Spleen (tissue), 11 donors: Measurements from ENCODE around the gene ENTPD3. TPM values are rescaled to one million over a fixed set of nuclear protein-coding genes. Genes with fewer than 3 reads are reported as not detected.

ENCODE experiments used
- DNase-seq: peaks from one replicate; pipeline ENCODE4 v3.0.0-alpha.2; 2020
- H3K27ac ChIP-seq, 8 donors: fragments of 200-600 bp; sonication (generic) in 7 of 8; 1 replicate in 4 of 8; 2 replicates in 4 of 8; pipeline versions ENCODE4 v1.5.0 to v1.8.0; 2016 to 2021; ENCODE audit warnings: inconsistent platforms in 4 of 8, mild to moderate bottlenecking in 4 of 8, moderate library complexity in 1 of 8
- H3K27me3 ChIP-seq, 7 donors: fragments of 200-600 bp; sonication (generic) in 6 of 7; replicated peaks in 1 of 7; 1 replicate in 4 of 7; 2 replicates in 3 of 7; pipeline versions ENCODE4 v1.5.0 to v1.8.0; 2016 to 2021; ENCODE audit warnings: inconsistent platforms in 3 of 7, mild to moderate bottlenecking in 1 of 7
- H3K36me3 ChIP-seq, 6 donors: fragments of 200-600 bp; sonication (generic) in 5 of 6; 1 replicate in 4 of 6; 2 replicates in 2 of 6; pipeline versions ENCODE4 v1.5.0 to v1.8.0; 2016 to 2021; ENCODE audit warnings: inconsistent platforms in 2 of 6
- H3K4me1 ChIP-seq, 6 donors: fragments of 200-600 bp; sonication (generic) in 5 of 6; 1 replicate in 3 of 6; 2 replicates in 3 of 6; pipeline versions ENCODE4 v1.5.0 to v1.8.0; 2016 to 2021; ENCODE audit warnings: inconsistent platforms in 3 of 6
- H3K4me3 ChIP-seq, 8 donors: fragments of 200-600 bp; sonication (generic) in 7 of 8; 1 replicate in 4 of 8; 2 replicates in 4 of 8; pipeline versions ENCODE4 v1.5.0 to v1.8.0; 2016 to 2021; ENCODE audit warnings: inconsistent platforms in 4 of 8, mild to moderate bottlenecking in 4 of 8, moderate library complexity in 2 of 8
- H3K9me3 ChIP-seq, 8 donors: fragments of 200-600 bp; sonication (generic) in 7 of 8; 1 replicate in 4 of 8; 2 replicates in 4 of 8; pipeline versions ENCODE4 v1.5.0 to v1.8.0; 2016 to 2021; ENCODE audit warnings: inconsistent platforms in 4 of 8
- CTCF ChIP-seq, 11 experiments: fragments of 200-600 bp in 7 of 11; fragments of 450-650 bp in 4 of 11; sonication (generic) in 4 of 11; IDR thresholded peaks in 8 of 11; conservative IDR thresholded peaks in 3 of 11; 1 replicate in 7 of 11; 2 replicates in 4 of 11; pipeline versions ENCODE4 v1.4.0 to v1.8.0; 2016 to 2021; ENCODE audit warnings: antibody characterized with exemption in 11 of 11, inconsistent platforms in 4 of 11, mild to moderate bottlenecking in 1 of 11
- POLR2A ChIP-seq, 3 donors: fragments of 450-650 bp; IDR thresholded peaks; one replicate each; pipeline ENCODE4 v1.5.1; 2017; ENCODE audit warnings: antibody characterized with exemption in 3 of 3, mild to moderate bottlenecking in 1 of 3
- POLR2AphosphoS5 ChIP-seq, 3 donors: sonication (generic); formaldehyde crosslinking; IDR thresholded peaks; one replicate each; pipeline ENCODE4 v1.5.1; 2017; ENCODE audit warnings: antibody characterized with exemption in 3 of 3
- WGBS, 5 donors: extraction: QIAGEN DNeasy Blood & Tissue Kit in 3 of 5; methylation state at CpG; one replicate each; pipeline versions ENCODE4 v1.1.5 to v1.1.7; 2013 to 2018; 5-methylcytosine and 5-hydroxymethylcytosine counted together
- intact Hi-C: fragments of 100-400 bp; cut with DNase I; formaldehyde crosslinking; loops from one replicate; pipeline ENCODE4 v1.15.0; 2023; ENCODE audit warnings: low total_unique reads
- polyA plus RNA-seq, 3 donors: library from polyadenylated mRNA; stranded (reverse); fragments of 200-250 nt; gene quantifications; one replicate each; pipeline ENCODE4 v1.2.1, GENCODE V29; 2013
- total RNA-seq, 7 donors: library from RNA; depleted of rRNA in 3 of 7; stranded (reverse); fragments of >200 nt in 3 of 7; fragmentation: NEBNext Ultra II Directional in 4 of 7; extraction: Animal tissue kit (Norgen Biotek cat#: 25700) in 4 of 7; gene quantifications; one replicate each; pipeline versions ENCODE4 v1.1.0 to v1.2.1, GENCODE V29; 2016 to 2021
- donor health status: healthy with polysubstance abuse.
- donor health status: DM: no; HTN: no; CAD: no; lungs with moderate emphysema.
- donor health status: DM: no; HTN: no; CAD: no.
- donor health status: Bipolar disorder and iron deficiency.
- donor health status: healthy.
- donor health status: DM: no; HTN: no; CAD: no.
- donor health status: DM: yes; HTN: yes; CAD: no.

ENTPD3 gene
- total and polyA plus RNA-seq, 10 donors: 0.32 to 4.8 (median 1.9) TPM

- H3K4me1 ChIP-seq: peaks cover 10 to 35% (median 23%) of the 10 kb centered on the region in 6 donors
- H3K27me3 ChIP-seq: no peaks in the 10 kb centered on the region
- peaks cover 0 to 14% (median 2%) of the 10 kb centered on the region in 6 donors for H3K36me3 ChIP-seq
- no peaks in the 10 kb centered on the region for H3K9me3 ChIP-seq
- H3K4me3 ChIP-seq: no peak overlapping the region
- intact Hi-C loops: loop anchor here (10.0 kb wide), 2 partner anchors 73 to 137 kb away; partner anchors contain the start of gene ZNF621
- no peak overlapping the region for H3K27ac ChIP-seq
- TF ChIP-seq POLR2AphosphoS5 (IDR thresholded peaks at IDR 0.05): no peak
- no peak for TF ChIP-seq POLR2A (IDR thresholded peaks at IDR 0.05)
- no peak for TF ChIP-seq CTCF (IDR thresholded peaks at IDR 0.05 in 8 of 11, conservative IDR thresholded peaks at IDR 0.05 in 3 of 11)
- DNase-seq: no peak
Measured at GRCh38 chr3:40451551-40451950, 64.6 kb downstream of the ENTPD3 start.

- DNase-seq: no peak
- TF ChIP-seq POLR2AphosphoS5 (IDR thresholded peaks at IDR 0.05) (no peak), CTCF (IDR thresholded peaks at IDR 0.05 in 8 of 11, conservative IDR thresholded peaks at IDR 0.05 in 3 of 11) (no peak), POLR2A (IDR thresholded peaks at IDR 0.05) (no peak)
- no peaks in the 10 kb centered on the region for H3K27me3 ChIP-seq
- H3K4me1 ChIP-seq: peaks cover 11 to 37% (median 24%) of the 10 kb centered on the region in 6 donors
- no peaks in the 10 kb centered on the region for H3K9me3 ChIP-seq
- intact Hi-C loops: loop anchor here (10.0 kb wide), 2 partner anchors 73 to 137 kb away; partner anchors contain the start of gene ZNF621
- peaks cover 0 to 14% (median 2%) of the 10 kb centered on the region in 6 donors for H3K36me3 ChIP-seq
- peak overlapping the region in 7 of 8 donors; percentile 36 to 76 (median 57) for H3K4me3 ChIP-seq
- 77 to 90% (median 86%) methylated on average over 1 of the region's 1 CpG for WGBS, 5 donors
- H3K27ac ChIP-seq: peak overlapping the region in 7 of 8 donors; percentile 88 to 97 (median 95)
Measured at GRCh38 chr3:40452057-40452456, 65.1 kb downstream of the ENTPD3 start.

- Histone ChIP-seq H3K36me3 (peaks cover 0 to 14% (median 2%) of the 10 kb centered on the region in 6 donors), H3K9me3 (no peaks in the 10 kb centered on the region), H3K27me3 (no peaks in the 10 kb centered on the region), H3K4me3 (peak overlapping the region; percentile 36 to 76 (median 58)), H3K4me1 (peaks cover 11 to 38% (median 24%) of the 10 kb centered on the region in 6 donors), H3K27ac (peak overlapping the region; percentile 88 to 97 (median 96))
- TF ChIP-seq POLR2AphosphoS5 (IDR thresholded peaks at IDR 0.05) (no peak), CTCF (IDR thresholded peaks at IDR 0.05 in 8 of 11, conservative IDR thresholded peaks at IDR 0.05 in 3 of 11) (no peak), POLR2A (IDR thresholded peaks at IDR 0.05) (no peak)
- 0 to 7% (median 3%) methylated on average over 6 to 7 of the region's 7 CpGs for WGBS, 5 donors
- no peak for DNase-seq
- intact Hi-C loops: loop anchor here (10.0 kb wide), 2 partner anchors 72 to 138 kb away; partner anchors contain the start of gene ZNF621
Measured at GRCh38 chr3:40452562-40452875, 65.5 kb downstream of the ENTPD3 start.

GRCh38 chr3:40452876-40453730, 66.1 kb downstream of the ENTPD3 start:
- TF ChIP-seq POLR2A (IDR thresholded peaks at IDR 0.05) (peak in 1 of 3 donors; percentile 42), CTCF (IDR thresholded peaks at IDR 0.05 in 8 of 11, conservative IDR thresholded peaks at IDR 0.05 in 3 of 11) (no peak), POLR2AphosphoS5 (IDR thresholded peaks at IDR 0.05) (peak; percentile 86 to 92 (median 88))
- H3K9me3 ChIP-seq: no peaks in the 10 kb centered on the region
- intact Hi-C loops: loop anchor here (10.0 kb wide), 2 partner anchors 72 to 138 kb away; partner anchors contain the start of gene ZNF621
- WGBS, 5 donors: 0 to 1% (median 0%) methylated on average over 35 to 41 of the region's 41 CpGs
- DNase-seq: peak; percentile 100
- peaks cover 0 to 14% (median 2%) of the 10 kb centered on the region in 6 donors for H3K36me3 ChIP-seq
- H3K27me3 ChIP-seq: no peaks in the 10 kb centered on the region
- peak overlapping the region; percentile 88 to 97 (median 96) for H3K27ac ChIP-seq
- peak overlapping the region; percentile 36 to 76 (median 58) for H3K4me3 ChIP-seq
- H3K4me1 ChIP-seq: peaks cover 14 to 44% (median 30%) of the 10 kb centered on the region in 6 donors
